RWPE2 (cell line): ENCODE data around the gene PANX1.

Source experiments
- ATAC-seq: fragments of 200-7000 bp; cut with Tn5 transposase; 3 replicates; pipeline ENCODE4 v1.9.1; 2021; ENCODE audit warnings: low read depth
- DNase-seq: peaks from one replicate; pipeline ENCODE4 v3.0.0-alpha.2; 2020; ENCODE audit warnings: low spot score
- H3K27ac ChIP-seq: fragments of 450-650 bp; 2 replicates; pipeline ENCODE4 v1.5.1; 2017; ENCODE audit warnings: mild to moderate bottlenecking; ENCODE audit not compliant: poor library complexity, severe bottlenecking
- H3K27me3 ChIP-seq: fragments of 250-450 bp; sonication (Bioruptor Pico); 2 replicates; pipeline ENCODE4 v1.5.1; 2021; ENCODE audit warnings: mild to moderate bottlenecking, moderate library complexity; ENCODE audit not compliant: insufficient read depth, poor library complexity, severe bottlenecking
- H3K36me3 ChIP-seq: fragments of 250-450 bp; sonication (Bioruptor Pico); 2 replicates; pipeline ENCODE4 v1.5.1; 2020; ENCODE audit warnings: low read depth, mild to moderate bottlenecking, moderate library complexity
- H3K4me1 ChIP-seq: fragments of 250-450 bp; sonication (Bioruptor Pico); 2 replicates; pipeline ENCODE4 v1.5.1; 2021; ENCODE audit warnings: mild to moderate bottlenecking, moderate library complexity; ENCODE audit not compliant: insufficient read depth, poor library complexity, severe bottlenecking
- H3K4me3 ChIP-seq: fragments of 250-450 bp; sonication (Bioruptor Pico); 2 replicates; pipeline ENCODE4 v1.5.1; 2021; ENCODE audit warnings: mild to moderate bottlenecking, moderate library complexity; ENCODE audit not compliant: severe bottlenecking
- H3K9me3 ChIP-seq: fragments of 250-450 bp; sonication (Bioruptor Pico); 2 replicates; pipeline ENCODE4 v1.5.1; 2021; ENCODE audit warnings: mild to moderate bottlenecking, moderate library complexity; ENCODE audit not compliant: severe bottlenecking
- CTCF ChIP-seq: fragments of 450-650 bp; IDR thresholded peaks from one replicate; pipeline ENCODE4 v1.5.1; 2017; ENCODE audit warnings: mild to moderate bottlenecking, moderate library complexity; ENCODE audit not compliant: poor library complexity, severe bottlenecking

The PANX1 gene

GRCh38 chr11:94144216-94144615 is 15.6 kb downstream of the PANX1 start:
- TF ChIP-seq CTCF: no peak
- Histone ChIP-seq H3K4me3 (no peak overlapping the region), H3K27ac (peak overlapping the region; percentile 70), H3K36me3 (0 out of 2 replicates have a peak, but pooled peaks cover 5% of the 10 kb centered on the region), H3K27me3 (no peaks in the 10 kb centered on the region), H3K4me1 (peaks cover 68% of the 10 kb centered on the region), H3K9me3 (no peaks in the 10 kb centered on the region)
- DNase-seq (no peak), ATAC-seq (no peak)

- Histone ChIP-seq H3K27me3 (no peaks in the 10 kb centered on the region), H3K9me3 (no peaks in the 10 kb centered on the region), H3K36me3 (0 out of 2 replicates have a peak, but pooled peaks cover 5% of the 10 kb centered on the region), H3K4me1 (peaks cover 68% of the 10 kb centered on the region), H3K27ac (no peak overlapping the region), H3K4me3 (no peak overlapping the region)
- ATAC-seq: no peak
- no peak for DNase-seq
- no peak for TF ChIP-seq CTCF
Observed at GRCh38 chr11:94144664-94145063, 16.0 kb downstream of the PANX1 start.

- DNase-seq (no peak), ATAC-seq (no peak)
- H3K9me3 ChIP-seq: no peaks in the 10 kb centered on the region
- H3K27me3 ChIP-seq: no peaks in the 10 kb centered on the region
- no peak for TF ChIP-seq CTCF
- peaks cover 68% of the 10 kb centered on the region for H3K4me1 ChIP-seq
- H3K4me3 ChIP-seq: no peak overlapping the region
- no peak overlapping the region for H3K27ac ChIP-seq
- H3K36me3 ChIP-seq: 0 out of 2 replicates have a peak, but pooled peaks cover 5% of the 10 kb centered on the region
Observed at GRCh38 chr11:94145431-94145830, 16.8 kb downstream of the PANX1 start.

GRCh38 chr11:94145916-94146315 is 17.3 kb downstream of the PANX1 start:
- H3K36me3 ChIP-seq: 0 out of 2 replicates have a peak, but pooled peaks cover 5% of the 10 kb centered on the region
- H3K4me1 ChIP-seq: peaks cover 68% of the 10 kb centered on the region
- H3K27ac ChIP-seq: no peak overlapping the region
- H3K4me3 ChIP-seq: no peak overlapping the region
- H3K27me3 ChIP-seq: no peaks in the 10 kb centered on the region
- no peak for TF ChIP-seq CTCF
- H3K9me3 ChIP-seq: no peaks in the 10 kb centered on the region
- no peak for ATAC-seq
- no peak for DNase-seq

- DNase-seq: no peak
- H3K27ac ChIP-seq: peak overlapping the region; percentile 91
- peaks cover 75% of the 10 kb centered on the region for H3K4me1 ChIP-seq
- H3K4me3 ChIP-seq: no peak overlapping the region
- H3K36me3 ChIP-seq: 0 out of 2 replicates have a peak, but pooled peaks cover 5% of the 10 kb centered on the region
- no peaks in the 10 kb centered on the region for H3K9me3 ChIP-seq
- TF ChIP-seq CTCF: no peak
- H3K27me3 ChIP-seq: no peaks in the 10 kb centered on the region
- no peak for ATAC-seq
Observed at GRCh38 chr11:94147433-94147845, 18.8 kb downstream of the PANX1 start.
